Chondrocyte (in vitro differentiated cells): Measurements from ENCODE around the gene SUMF1. TPM values are rescaled to one million over a fixed set of nuclear protein-coding genes. Genes with fewer than 3 reads are reported as not detected.

Experiments used
- DNase-seq: peaks from one replicate; pipeline ENCODE4 v3.0.0; 2021; ENCODE audit warnings: mixed read lengths, low spot score
- H3K27ac Mint-ChIP-seq: one replicate; pipeline ENCODE4 v1.8.0; 2021; ENCODE audit warnings: mild to moderate bottlenecking, moderate library complexity, mixed read lengths; ENCODE audit not compliant: unreplicated experiment
- H3K27me3 Mint-ChIP-seq: 2 replicates; pipeline ENCODE4 v1.8.0; 2021; ENCODE audit warnings: low read depth, mixed read lengths
- H3K36me3 Mint-ChIP-seq: 2 replicates; pipeline ENCODE4 v1.8.0; 2021; ENCODE audit warnings: low read depth, mixed read lengths
- H3K4me1 Mint-ChIP-seq: 2 replicates; pipeline ENCODE4 v1.8.0; 2021; ENCODE audit warnings: low read depth, mild to moderate bottlenecking, mixed read lengths
- H3K4me3 Mint-ChIP-seq: one replicate; pipeline ENCODE4 v1.8.0; 2021; ENCODE audit warnings: mild to moderate bottlenecking, moderate library complexity, mixed read lengths; ENCODE audit not compliant: unreplicated experiment
- H3K9me3 Mint-ChIP-seq: 2 replicates; pipeline ENCODE4 v1.8.0; 2021; ENCODE audit warnings: low read depth, mixed read lengths
- total RNA-seq: library from RNA; stranded (reverse); gene quantifications from 3 replicates; pipeline ENCODE4 v1.2.1, GENCODE V29; 2021
- TF ChIP-seq, protein P1 (sequence below): fragments of 200-600 bp; sonication (generic); IDR thresholded peaks from 2 replicates; pipeline ENCODE4 v1.5.0; 2021; ENCODE audit warnings: antibody characterized with exemption, mild to moderate bottlenecking, moderate library complexity

Gene SUMF1
- total RNA-seq, 1 donor from 2014 or later = 33.0 TPM

DNA sequence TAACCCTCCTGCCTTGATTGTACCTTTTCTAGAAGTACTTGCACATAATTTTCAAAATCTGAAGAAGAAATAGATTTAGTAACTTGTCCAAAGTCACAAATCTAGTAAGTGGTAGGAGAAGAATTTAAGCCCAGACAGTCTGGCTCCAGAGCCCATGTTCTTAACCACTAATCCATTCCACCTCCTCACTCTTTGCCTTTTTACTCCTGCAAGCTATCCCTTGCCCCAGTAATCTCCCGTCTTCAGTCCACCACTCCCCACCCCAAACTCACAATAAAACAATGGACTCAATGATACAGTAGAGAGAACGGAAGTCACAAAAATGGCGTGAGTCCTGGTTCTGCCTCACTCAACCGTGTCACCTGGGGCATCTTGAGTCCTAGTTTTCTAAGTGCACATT, 115.2 kb downstream of the SUMF1 start:
- Mint-ChIP-seq H3K4me3 (no peak overlapping the region), H3K27ac (no peak overlapping the region), H3K4me1 (peaks cover 16% of the 10 kb centered on the region), H3K27me3 (no peaks in the 10 kb centered on the region), H3K36me3 (peaks cover 2% of the 10 kb centered on the region), H3K9me3 (peaks cover 3% of the 10 kb centered on the region)
- TF ChIP-seq, protein P1, sequence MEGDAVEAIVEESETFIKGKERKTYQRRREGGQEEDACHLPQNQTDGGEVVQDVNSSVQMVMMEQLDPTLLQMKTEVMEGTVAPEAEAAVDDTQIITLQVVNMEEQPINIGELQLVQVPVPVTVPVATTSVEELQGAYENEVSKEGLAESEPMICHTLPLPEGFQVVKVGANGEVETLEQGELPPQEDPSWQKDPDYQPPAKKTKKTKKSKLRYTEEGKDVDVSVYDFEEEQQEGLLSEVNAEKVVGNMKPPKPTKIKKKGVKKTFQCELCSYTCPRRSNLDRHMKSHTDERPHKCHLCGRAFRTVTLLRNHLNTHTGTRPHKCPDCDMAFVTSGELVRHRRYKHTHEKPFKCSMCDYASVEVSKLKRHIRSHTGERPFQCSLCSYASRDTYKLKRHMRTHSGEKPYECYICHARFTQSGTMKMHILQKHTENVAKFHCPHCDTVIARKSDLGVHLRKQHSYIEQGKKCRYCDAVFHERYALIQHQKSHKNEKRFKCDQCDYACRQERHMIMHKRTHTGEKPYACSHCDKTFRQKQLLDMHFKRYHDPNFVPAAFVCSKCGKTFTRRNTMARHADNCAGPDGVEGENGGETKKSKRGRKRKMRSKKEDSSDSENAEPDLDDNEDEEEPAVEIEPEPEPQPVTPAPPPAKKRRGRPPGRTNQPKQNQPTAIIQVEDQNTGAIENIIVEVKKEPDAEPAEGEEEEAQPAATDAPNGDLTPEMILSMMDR = no peak
- no peak for DNase-seq

DNA sequence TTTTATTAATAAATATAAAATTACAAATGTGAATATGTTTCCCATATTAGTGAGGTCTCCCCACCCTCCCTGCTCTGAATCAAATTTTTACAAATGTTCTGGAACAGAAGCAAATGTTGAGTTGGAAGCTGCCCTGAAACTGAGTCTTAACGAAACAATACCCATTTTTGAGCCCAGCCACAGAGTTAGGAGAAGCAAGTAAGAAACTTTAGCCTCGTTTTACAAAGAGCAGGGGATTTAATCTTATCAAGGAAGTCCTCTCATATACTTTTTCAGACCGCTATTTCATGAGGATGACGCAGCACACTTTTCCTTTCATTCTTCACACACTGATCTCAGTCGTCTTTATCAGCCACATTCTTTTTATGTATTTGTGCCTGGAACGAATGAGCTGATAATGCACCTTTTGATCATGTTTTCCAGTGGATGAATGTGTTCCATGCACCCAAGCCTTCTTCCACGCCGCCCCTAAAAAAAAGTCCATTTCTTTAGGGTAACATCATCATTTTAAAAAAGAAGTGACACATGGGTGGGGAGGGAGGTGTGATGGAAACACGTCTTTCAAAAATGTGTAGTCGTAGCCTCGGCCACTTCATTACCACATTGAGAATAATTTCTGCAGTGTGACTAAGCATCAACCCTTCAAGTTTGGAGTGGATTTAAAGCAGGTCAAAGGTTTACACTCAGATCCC, 115.8 kb downstream of the SUMF1 start:
- H3K27ac Mint-ChIP-seq = no peak overlapping the region
- peaks cover 3% of the 10 kb centered on the region for H3K9me3 Mint-ChIP-seq
- no peaks in the 10 kb centered on the region for H3K27me3 Mint-ChIP-seq
- H3K4me3 Mint-ChIP-seq = no peak overlapping the region
- peaks cover 2% of the 10 kb centered on the region for H3K36me3 Mint-ChIP-seq
- peaks cover 16% of the 10 kb centered on the region for H3K4me1 Mint-ChIP-seq
- no peak for DNase-seq
- TF ChIP-seq, protein P1 = peak; percentile 55

DNA sequence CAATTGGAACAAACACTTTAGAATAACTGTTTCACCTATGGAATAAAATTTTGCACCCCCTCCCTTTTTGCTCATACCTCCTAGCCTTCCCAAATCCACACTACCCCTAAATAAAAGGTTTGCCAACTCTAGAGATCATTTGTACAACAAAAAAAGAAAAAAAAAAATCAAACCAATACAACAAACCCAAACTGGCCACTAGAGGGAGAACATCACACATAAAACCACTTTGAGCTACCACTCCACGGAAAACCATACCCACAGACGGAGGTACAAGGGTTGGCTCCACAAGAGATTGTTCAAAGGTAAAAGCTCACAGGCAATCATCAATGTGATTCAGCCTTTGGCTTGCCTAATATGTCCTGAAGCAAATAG, 116.3 kb downstream of the SUMF1 start:
- no peak overlapping the region for H3K4me3 Mint-ChIP-seq
- H3K27ac Mint-ChIP-seq = no peak overlapping the region
- H3K36me3 Mint-ChIP-seq = peaks cover 2% of the 10 kb centered on the region
- no peaks in the 10 kb centered on the region for H3K27me3 Mint-ChIP-seq
- no peak for DNase-seq
- peaks cover 6% of the 10 kb centered on the region for H3K9me3 Mint-ChIP-seq
- TF ChIP-seq, protein P1 = peak; percentile 98
- H3K4me1 Mint-ChIP-seq = peaks cover 16% of the 10 kb centered on the region

DNA sequence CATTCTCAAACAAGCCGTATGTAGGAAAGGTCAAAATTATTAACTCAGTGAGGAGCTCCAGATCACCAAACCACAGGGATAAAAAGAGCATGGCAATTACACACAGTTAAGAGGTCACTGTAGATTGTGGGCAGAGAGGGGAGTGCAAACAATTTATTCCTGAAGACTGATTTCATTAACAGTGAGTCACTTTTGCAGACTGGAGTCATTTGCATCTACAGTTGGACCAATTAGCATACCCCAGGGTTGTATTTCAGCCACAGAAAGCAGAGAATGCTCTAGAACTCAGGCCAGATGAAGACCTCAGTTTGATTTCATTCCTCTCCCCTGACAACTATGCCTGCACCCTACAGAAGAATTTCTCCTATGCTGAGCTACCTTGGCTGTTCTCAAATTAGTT, 123.8 kb downstream of the SUMF1 start:
- Mint-ChIP-seq H3K27ac (no peak overlapping the region), H3K4me3 (no peak overlapping the region), H3K4me1 (peaks cover 13% of the 10 kb centered on the region), H3K36me3 (no peaks in the 10 kb centered on the region), H3K9me3 (peaks cover 9% of the 10 kb centered on the region), H3K27me3 (no peaks in the 10 kb centered on the region)
- DNase-seq = no peak
- TF ChIP-seq, protein P1 = no peak

DNA sequence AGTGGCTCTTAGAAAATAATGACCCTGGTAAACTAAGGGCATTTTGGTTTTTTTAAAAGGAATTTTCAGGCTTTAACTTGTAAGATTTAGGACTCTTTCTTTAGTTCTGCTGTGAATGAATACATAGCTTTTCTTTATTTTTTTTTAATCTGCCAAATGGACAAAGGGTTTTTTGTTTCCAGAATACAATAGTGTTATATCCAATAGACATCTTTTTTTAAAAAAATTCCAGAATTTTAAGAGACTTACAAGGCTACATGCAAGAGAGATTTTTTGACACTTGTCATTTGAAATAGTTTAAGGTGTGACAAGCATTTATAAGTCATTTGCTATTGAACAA, 125.8 kb downstream of the SUMF1 start:
- Mint-ChIP-seq H3K4me1 (peaks cover 29% of the 10 kb centered on the region), H3K27ac (peak overlapping the region; percentile 43), H3K9me3 (peaks cover 7% of the 10 kb centered on the region), H3K27me3 (no peaks in the 10 kb centered on the region), H3K36me3 (no peaks in the 10 kb centered on the region), H3K4me3 (no peak overlapping the region)
- DNase-seq = no peak
- TF ChIP-seq, protein P1 = no peak
